Islet of Langerhans (tissue), 1 donor: Measurements from ENCODE around the gene EAPP.
"Not testable (repeated sequence)": the region's sequence is repeated elsewhere in the genome, so short reads cannot be mapped to it uniquely, and the experiment has no call there.

ENCODE experiments used
- FAIRE-seq: peaks from one replicate; lab custom pipeline; 2011; peaks lifted over from hg19 to GRCh38; lab: Jason Lieb, UNC

EAPP gene

GRCh38 chr14:34482463-34482862, 57.0 kb downstream of the EAPP start:
- FAIRE-seq = no peak

- no peak for FAIRE-seq
Observed at GRCh38 chr14:34479694-34480093, 59.8 kb downstream of the EAPP start.

GRCh38 chr14:34478261-34478660, 61.2 kb downstream of the EAPP start:
- FAIRE-seq = no peak

GRCh38 chr14:34476036-34476435, 63.5 kb downstream of the EAPP start:
- FAIRE-seq = not testable (repeated sequence)

GRCh38 chr14:34475163-34475562, 64.3 kb downstream of the EAPP start:
- FAIRE-seq = no peak

GRCh38 chr14:34474187-34474679, 65.3 kb downstream of the EAPP start:
- no peak for FAIRE-seq

- no peak for FAIRE-seq
Observed at GRCh38 chr14:34472706-34473279, 66.7 kb downstream of the EAPP start.

- FAIRE-seq = no peak
Observed at GRCh38 chr14:34470319-34470718, 69.2 kb downstream of the EAPP start.

- FAIRE-seq = no peak
Observed at GRCh38 chr14:34466691-34467090, 72.8 kb downstream of the EAPP start.
